ENCODE data around the gene SMARCA4. TPM values are rescaled to one million over a fixed set of nuclear protein-coding genes. Genes with fewer than 3 reads are reported as not detected.
"Not testable (repeated sequence)": the region's sequence is repeated elsewhere in the genome, so short reads cannot be mapped to it uniquely, and the experiment has no call there.

The SMARCA4 gene
- total and polyA plus RNA-seq, 2 donors from 2014 or later = 59.8 to 124 TPM

DNA sequence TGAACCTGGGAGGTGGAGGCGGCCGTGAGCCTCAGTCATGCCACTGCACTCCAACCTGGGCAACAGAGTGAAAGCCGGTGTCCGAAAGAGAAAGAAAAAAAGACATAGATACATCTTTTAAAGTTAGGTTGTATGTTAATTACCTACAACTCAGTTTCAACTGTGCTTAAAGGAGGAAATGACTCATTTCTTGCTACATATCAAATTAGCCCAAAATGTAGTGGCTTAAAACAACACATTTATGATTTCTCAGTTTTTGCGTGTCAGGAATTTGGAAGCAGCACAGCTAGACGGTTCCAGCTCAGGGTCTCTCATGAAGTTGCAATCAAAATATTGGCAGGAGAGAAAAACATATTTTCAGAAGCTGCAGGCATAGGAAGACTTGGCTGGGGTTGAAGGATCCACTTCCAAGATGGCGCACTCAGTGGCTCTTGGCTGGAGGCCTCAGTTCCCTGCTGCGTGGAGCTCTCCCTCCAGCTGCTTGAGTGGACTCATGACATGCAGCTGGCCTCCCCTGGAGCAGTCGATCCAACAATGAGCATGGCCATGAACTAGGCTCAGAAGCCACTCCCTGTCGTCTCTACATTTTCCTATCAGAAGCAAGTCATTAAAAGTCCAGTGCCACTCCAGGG lies 135.5 kb downstream of the SMARCA4 start:
- intact Hi-C loops (cut with DNase I) = no loop called here
- TF ChIP-seq, protein P1, sequence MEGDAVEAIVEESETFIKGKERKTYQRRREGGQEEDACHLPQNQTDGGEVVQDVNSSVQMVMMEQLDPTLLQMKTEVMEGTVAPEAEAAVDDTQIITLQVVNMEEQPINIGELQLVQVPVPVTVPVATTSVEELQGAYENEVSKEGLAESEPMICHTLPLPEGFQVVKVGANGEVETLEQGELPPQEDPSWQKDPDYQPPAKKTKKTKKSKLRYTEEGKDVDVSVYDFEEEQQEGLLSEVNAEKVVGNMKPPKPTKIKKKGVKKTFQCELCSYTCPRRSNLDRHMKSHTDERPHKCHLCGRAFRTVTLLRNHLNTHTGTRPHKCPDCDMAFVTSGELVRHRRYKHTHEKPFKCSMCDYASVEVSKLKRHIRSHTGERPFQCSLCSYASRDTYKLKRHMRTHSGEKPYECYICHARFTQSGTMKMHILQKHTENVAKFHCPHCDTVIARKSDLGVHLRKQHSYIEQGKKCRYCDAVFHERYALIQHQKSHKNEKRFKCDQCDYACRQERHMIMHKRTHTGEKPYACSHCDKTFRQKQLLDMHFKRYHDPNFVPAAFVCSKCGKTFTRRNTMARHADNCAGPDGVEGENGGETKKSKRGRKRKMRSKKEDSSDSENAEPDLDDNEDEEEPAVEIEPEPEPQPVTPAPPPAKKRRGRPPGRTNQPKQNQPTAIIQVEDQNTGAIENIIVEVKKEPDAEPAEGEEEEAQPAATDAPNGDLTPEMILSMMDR (IDR thresholded peaks at IDR 0.05; ENCODE audit: borderline replicate concordance, extremely low read depth, insufficient read depth) = no peak
- Histone ChIP-seq H3K4me3 (ENCODE audit: low read length in 3 of 3) (no peak overlapping the region), H3K27ac (ENCODE audit: low read depth in 2 of 2, low read length in 2 of 2) (peak overlapping the region; percentile 33 to 82), H3K9ac (ENCODE audit: low read length in 3 of 3) (no peak overlapping the region), H3K36me3 (ENCODE audit: control insufficient read depth in 2 of 3, insufficient read depth in 3 of 3, low read length in 3 of 3) (peaks cover 0 to 2% (median 0%) of the 10 kb centered on the region in 3 donors), H3K9me3 (ENCODE audit: control insufficient read depth in 2 of 3, insufficient read depth in 1 of 3, low read length in 3 of 3) (no peaks in the 10 kb centered on the region), H3K4me1 (ENCODE audit: control insufficient read depth in 2 of 3, insufficient read depth in 2 of 3, low read depth in 1 of 3, low read length in 3 of 3) (peaks cover 3 to 13% (median 5%) of the 10 kb centered on the region in 3 donors), H3K27me3 (ENCODE audit: control insufficient read depth, insufficient read depth, low read length) (no peaks in the 10 kb centered on the region)
- FAIRE-seq (no peak), DNase-seq (no peak)

DNA sequence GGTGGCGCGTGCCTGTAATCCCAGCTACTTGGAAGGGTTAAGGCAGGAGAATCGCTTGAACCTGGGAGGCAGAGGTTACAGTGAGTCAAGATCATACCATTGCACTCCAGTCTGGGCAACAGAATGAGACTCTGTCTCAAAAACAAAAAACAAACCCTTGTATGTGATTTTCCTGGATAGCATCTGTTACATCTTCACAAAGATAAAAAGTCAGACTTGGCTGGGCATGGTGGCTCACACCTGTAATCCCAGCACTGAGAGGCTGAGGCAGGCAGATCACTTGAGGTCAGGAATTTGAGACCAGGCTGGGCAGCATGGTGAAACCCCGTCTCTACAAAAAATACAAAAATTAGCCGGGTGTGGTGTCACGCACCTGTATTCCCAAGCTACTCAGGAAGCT lies 136.5 kb downstream of the SMARCA4 start:
- DNase-seq; FAIRE-seq; H3K36me3 ChIP-seq (ENCODE audit: control insufficient read depth in 2 of 3, insufficient read depth in 3 of 3, low read length in 3 of 3); intact Hi-C loops (cut with DNase I); H3K27ac ChIP-seq (ENCODE audit: low read depth in 2 of 2, low read length in 2 of 2); H3K27me3 ChIP-seq (ENCODE audit: control insufficient read depth, insufficient read depth, low read length); H3K9me3 ChIP-seq (ENCODE audit: control insufficient read depth in 2 of 3, insufficient read depth in 1 of 3, low read length in 3 of 3); H3K4me1 ChIP-seq (ENCODE audit: control insufficient read depth in 2 of 3, insufficient read depth in 2 of 3, low read depth in 1 of 3, low read length in 3 of 3); H3K9ac ChIP-seq (ENCODE audit: low read length in 3 of 3); H3K4me3 ChIP-seq (ENCODE audit: low read length in 3 of 3): not testable (repeated sequence)

DNA sequence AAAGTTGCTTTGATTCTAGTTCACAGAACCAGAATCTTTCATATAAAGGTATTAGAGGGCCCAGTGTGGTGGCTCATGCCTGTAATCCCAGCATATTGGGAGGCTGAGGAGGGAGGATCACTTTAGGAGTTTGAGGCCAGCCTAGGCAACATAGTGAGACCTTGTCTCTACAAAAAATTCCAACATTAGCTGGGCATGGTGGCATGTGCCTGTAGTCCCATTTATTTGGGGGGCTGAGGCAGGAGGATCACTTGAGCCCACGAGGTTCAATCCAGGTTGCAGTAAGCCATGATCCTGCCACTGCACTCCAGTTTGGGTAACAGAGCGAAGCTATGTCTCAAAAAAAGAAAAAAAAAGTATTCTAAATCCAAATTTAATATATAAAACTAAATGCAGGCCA lies 137.5 kb downstream of the SMARCA4 start:
- H3K27me3 ChIP-seq (ENCODE audit: control insufficient read depth, insufficient read depth, low read length) = no peaks in the 10 kb centered on the region
- TF ChIP-seq, protein P1 (IDR thresholded peaks at IDR 0.05; ENCODE audit: borderline replicate concordance, extremely low read depth, insufficient read depth) = no peak
- DNase-seq (no peak), FAIRE-seq (no peak)
- H3K36me3 ChIP-seq (ENCODE audit: control insufficient read depth in 2 of 3, insufficient read depth in 3 of 3, low read length in 3 of 3) = peaks cover 0 to 5% (median 0%) of the 10 kb centered on the region in 3 donors
- intact Hi-C loops (cut with DNase I) = no loop called here
- no peak overlapping the region for H3K27ac ChIP-seq (ENCODE audit: low read depth in 2 of 2, low read length in 2 of 2)
- no peak overlapping the region for H3K9ac ChIP-seq (ENCODE audit: low read length in 3 of 3)
- H3K9me3 ChIP-seq (ENCODE audit: control insufficient read depth in 2 of 3, insufficient read depth in 1 of 3, low read length in 3 of 3) = no peaks in the 10 kb centered on the region
- H3K4me3 ChIP-seq (ENCODE audit: low read length in 3 of 3) = no peak overlapping the region
- H3K4me1 ChIP-seq (ENCODE audit: control insufficient read depth in 2 of 3, insufficient read depth in 2 of 3, low read depth in 1 of 3, low read length in 3 of 3) = peaks cover 0 to 10% (median 5%) of the 10 kb centered on the region in 3 donors

DNA sequence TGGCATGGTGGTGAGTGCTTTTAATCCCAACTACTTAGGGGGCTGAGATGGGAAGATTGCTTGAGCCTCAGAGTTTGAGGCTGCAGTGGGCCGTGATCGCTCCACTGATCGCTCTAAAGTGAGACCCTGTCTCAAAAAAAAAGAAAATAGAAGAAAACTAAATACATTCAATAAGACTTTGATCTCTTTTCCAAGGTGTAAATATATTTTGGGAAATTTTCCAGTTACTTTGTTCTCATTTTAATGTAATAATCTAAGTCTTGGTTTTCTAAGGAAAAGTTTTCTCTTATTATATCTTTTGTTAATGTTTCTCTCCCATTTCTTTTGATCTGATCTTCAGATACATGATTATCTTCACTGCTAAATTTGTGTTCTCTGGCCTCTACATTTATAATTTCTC lies 138.0 kb downstream of the SMARCA4 start:
- Histone ChIP-seq H3K4me3 (ENCODE audit: low read length in 3 of 3) (no peak overlapping the region), H3K9ac (ENCODE audit: low read length in 3 of 3) (no peak overlapping the region), H3K27ac (ENCODE audit: low read depth in 2 of 2, low read length in 2 of 2) (no peak overlapping the region), H3K9me3 (ENCODE audit: control insufficient read depth in 2 of 3, insufficient read depth in 1 of 3, low read length in 3 of 3) (no peaks in the 10 kb centered on the region), H3K27me3 (ENCODE audit: control insufficient read depth, insufficient read depth, low read length) (no peaks in the 10 kb centered on the region), H3K4me1 (ENCODE audit: control insufficient read depth in 2 of 3, insufficient read depth in 2 of 3, low read depth in 1 of 3, low read length in 3 of 3) (peaks cover 0 to 10% (median 5%) of the 10 kb centered on the region in 3 donors), H3K36me3 (ENCODE audit: control insufficient read depth in 2 of 3, insufficient read depth in 3 of 3, low read length in 3 of 3) (peaks cover 0 to 5% (median 0%) of the 10 kb centered on the region in 3 donors)
- no peak for DNase-seq
- TF ChIP-seq, protein P1 (IDR thresholded peaks at IDR 0.05; ENCODE audit: borderline replicate concordance, extremely low read depth, insufficient read depth) = no peak
- intact Hi-C loops (cut with DNase I) = no loop called here
- FAIRE-seq = no peak

Data from kidney (tissue), 14 donors.